ENCODE results near the gene ZC3H18.

ZC3H18 gene

DNA sequence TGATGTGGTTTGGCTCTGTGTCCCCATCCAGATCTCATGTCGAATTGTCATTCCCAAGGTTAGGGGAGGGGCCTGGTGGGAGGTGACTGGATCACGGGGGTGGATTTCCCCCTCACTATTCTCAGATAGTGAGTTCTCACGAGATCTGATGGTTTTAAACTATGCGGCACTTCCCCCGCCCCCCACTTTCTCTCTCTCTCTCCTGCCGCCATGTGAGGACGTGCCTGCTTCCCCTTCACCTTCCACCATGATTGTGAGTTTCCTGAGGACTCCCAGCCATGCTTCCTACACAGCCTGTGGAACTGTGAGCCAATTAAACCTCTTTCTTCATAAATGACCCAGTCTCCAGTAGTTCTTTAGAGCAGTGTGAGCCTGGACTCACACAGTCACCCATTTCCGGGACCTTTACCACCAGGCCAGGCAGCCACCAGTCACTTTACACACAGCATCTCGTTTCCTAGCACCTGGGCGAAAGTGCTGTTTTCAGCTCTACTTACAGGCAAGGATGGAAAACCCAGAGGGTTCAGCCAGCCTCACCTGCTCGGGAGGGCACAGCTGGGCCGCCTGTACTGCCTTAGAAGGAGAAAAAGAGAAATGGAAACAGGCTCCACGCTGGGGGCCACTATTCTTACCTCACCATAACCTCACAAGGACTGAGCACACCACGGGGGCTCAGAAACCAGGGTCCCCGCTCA lies 13.8 kb upstream of the ZC3H18 start:
- no peaks in the 10 kb centered on the region for H3K4me1 ChIP-seq (ENCODE audit: control insufficient read depth, low read depth, low read length)
- H3K79me1 ChIP-seq (ENCODE audit: low read length), result no peaks in the 10 kb centered on the region
- H3K4me2 ChIP-seq (ENCODE audit: low read length), result no peak overlapping the region
- H3K23ac ChIP-seq (ENCODE audit: low read length), result no peak overlapping the region
- no peak overlapping the region for H4K8ac ChIP-seq (ENCODE audit: low read depth, low read length)
- DNase-seq, result no peak
- WGBS (ENCODE audit: extremely low coverage, insufficient coverage, low lambda C conversion rate), result no CpG with 5 or more reads among the region's 15 CpGs
- no peak overlapping the region for H3K27ac ChIP-seq (ENCODE audit: low read depth, low read length)
- no peak overlapping the region for H3K9ac ChIP-seq (ENCODE audit: low read length)
- H3K4ac ChIP-seq (ENCODE audit: low read depth, low read length), result no peak overlapping the region
- no peaks in the 10 kb centered on the region for H3K27me3 ChIP-seq (ENCODE audit: insufficient read depth, low read length, poor library complexity)
- no peak overlapping the region for H2BK15ac ChIP-seq (replicated peaks; ENCODE audit: low read depth)
- no peak overlapping the region for H3K4me3 ChIP-seq (ENCODE audit: low read length)
- H3K79me2 ChIP-seq (ENCODE audit: control insufficient read depth, insufficient read depth, low read length), result no peaks in the 10 kb centered on the region
- no peak overlapping the region for H3K56ac ChIP-seq (ENCODE audit: low read length)
- H2BK120ac ChIP-seq (ENCODE audit: low read depth, low read length), result no peak overlapping the region
- no peak overlapping the region for H4K5ac ChIP-seq (ENCODE audit: low read length)
- H2BK5ac ChIP-seq (ENCODE audit: low read length), result no peak overlapping the region
- no peak overlapping the region for H3K18ac ChIP-seq (ENCODE audit: low read length)
- H3K36me3 ChIP-seq (ENCODE audit: control insufficient read depth, insufficient read depth, low read length), result no peaks in the 10 kb centered on the region
- H2AK5ac ChIP-seq (ENCODE audit: low read length), result no peak overlapping the region

GRCh38 chr16:88558457-88559442 lies 11.5 kb upstream of the ZC3H18 start:
- Histone ChIP-seq H4K5ac (ENCODE audit: low read length) (no peak overlapping the region), H3K4me2 (ENCODE audit: low read length) (no peak overlapping the region), H3K4me3 (ENCODE audit: low read length) (no peak overlapping the region), H3K36me3 (ENCODE audit: control insufficient read depth, insufficient read depth, low read length) (no peaks in the 10 kb centered on the region), H3K4ac (ENCODE audit: low read depth, low read length) (no peak overlapping the region), H2AK5ac (ENCODE audit: low read length) (no peak overlapping the region), H3K9ac (ENCODE audit: low read length) (no peak overlapping the region), H2BK5ac (ENCODE audit: low read length) (no peak overlapping the region), H3K18ac (ENCODE audit: low read length) (no peak overlapping the region), H3K27ac (ENCODE audit: low read depth, low read length) (no peak overlapping the region), H2BK15ac (replicated peaks; ENCODE audit: low read depth) (no peak overlapping the region), H3K4me1 (ENCODE audit: control insufficient read depth, low read depth, low read length) (no peaks in the 10 kb centered on the region), H3K79me2 (ENCODE audit: control insufficient read depth, insufficient read depth, low read length) (no peaks in the 10 kb centered on the region), H3K56ac (ENCODE audit: low read length) (no peak overlapping the region), H3K79me1 (ENCODE audit: low read length) (no peaks in the 10 kb centered on the region), H4K8ac (ENCODE audit: low read depth, low read length) (no peak overlapping the region), H3K23ac (ENCODE audit: low read length) (no peak overlapping the region), H3K27me3 (ENCODE audit: insufficient read depth, low read length, poor library complexity) (no peaks in the 10 kb centered on the region), H2BK120ac (ENCODE audit: low read depth, low read length) (no peak overlapping the region)
- WGBS (ENCODE audit: extremely low coverage, insufficient coverage, low lambda C conversion rate), result no CpG with 5 or more reads among the region's 45 CpGs
- DNase-seq, result peak; percentile 73

DNA sequence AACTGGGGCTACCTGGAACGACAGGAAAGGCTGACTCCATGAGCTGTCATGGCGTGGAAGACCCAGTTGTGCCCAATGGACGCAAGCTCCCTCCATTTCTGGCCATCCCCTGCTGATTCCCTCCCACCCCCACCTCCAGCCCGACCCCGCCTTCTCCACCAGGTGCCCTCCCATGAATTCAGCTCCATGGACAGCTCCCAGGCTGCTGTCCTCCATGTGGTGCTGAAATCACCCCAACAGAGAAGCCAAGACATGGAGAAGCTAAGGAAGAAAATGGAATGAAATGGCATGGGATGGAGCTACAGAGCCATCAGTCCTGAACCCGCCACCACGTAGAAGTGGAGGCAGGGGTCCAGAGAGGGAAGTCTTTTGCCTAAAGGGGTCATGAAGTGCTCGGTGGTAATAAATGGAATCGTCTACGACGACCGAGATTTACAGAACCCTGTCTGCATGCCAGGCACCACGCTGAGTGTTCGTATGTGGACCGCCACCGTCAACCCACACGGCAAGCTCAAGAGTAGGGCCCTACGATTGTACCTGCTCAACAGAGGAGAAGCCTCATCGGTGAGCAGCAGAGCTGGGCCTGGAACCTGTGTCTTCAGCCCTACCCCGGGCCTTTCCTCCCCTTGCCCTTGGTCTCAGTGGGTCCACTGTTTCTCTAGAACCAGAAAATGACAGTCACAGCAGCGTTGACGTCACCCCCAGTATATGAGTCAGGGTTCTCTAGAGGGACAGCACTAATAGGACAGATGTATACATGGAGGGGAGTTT lies 9.3 kb upstream of the ZC3H18 start:
- H3K9ac ChIP-seq (ENCODE audit: low read length), result no peak overlapping the region
- no peak overlapping the region for H3K23ac ChIP-seq (ENCODE audit: low read length)
- H4K5ac ChIP-seq (ENCODE audit: low read length), result no peak overlapping the region
- no peak overlapping the region for H3K4ac ChIP-seq (ENCODE audit: low read depth, low read length)
- H2BK5ac ChIP-seq (ENCODE audit: low read length), result no peak overlapping the region
- H2AK5ac ChIP-seq (ENCODE audit: low read length), result no peak overlapping the region
- no peaks in the 10 kb centered on the region for H3K36me3 ChIP-seq (ENCODE audit: control insufficient read depth, insufficient read depth, low read length)
- H3K18ac ChIP-seq (ENCODE audit: low read length), result no peak overlapping the region
- no peak overlapping the region for H3K56ac ChIP-seq (ENCODE audit: low read length)
- no peak overlapping the region for H2BK120ac ChIP-seq (ENCODE audit: low read depth, low read length)
- H3K79me1 ChIP-seq (ENCODE audit: low read length), result no peaks in the 10 kb centered on the region
- no CpG with 5 or more reads among the region's 22 CpGs for WGBS (ENCODE audit: extremely low coverage, insufficient coverage, low lambda C conversion rate)
- no peaks in the 10 kb centered on the region for H3K4me1 ChIP-seq (ENCODE audit: control insufficient read depth, low read depth, low read length)
- H4K8ac ChIP-seq (ENCODE audit: low read depth, low read length), result no peak overlapping the region
- no peak overlapping the region for H3K4me3 ChIP-seq (ENCODE audit: low read length)
- H3K27ac ChIP-seq (ENCODE audit: low read depth, low read length), result no peak overlapping the region
- no peak overlapping the region for H3K4me2 ChIP-seq (ENCODE audit: low read length)
- no peaks in the 10 kb centered on the region for H3K27me3 ChIP-seq (ENCODE audit: insufficient read depth, low read length, poor library complexity)
- DNase-seq, result peak; percentile 77
- no peak overlapping the region for H2BK15ac ChIP-seq (replicated peaks; ENCODE audit: low read depth)
- H3K79me2 ChIP-seq (ENCODE audit: control insufficient read depth, insufficient read depth, low read length), result no peaks in the 10 kb centered on the region

- H3K36me3 ChIP-seq (ENCODE audit: control insufficient read depth, insufficient read depth, low read length), result no peaks in the 10 kb centered on the region
- H4K8ac ChIP-seq (ENCODE audit: low read depth, low read length), result no peak overlapping the region
- H2BK5ac ChIP-seq (ENCODE audit: low read length), result no peak overlapping the region
- no peak overlapping the region for H3K4me3 ChIP-seq (ENCODE audit: low read length)
- no peak overlapping the region for H3K27ac ChIP-seq (ENCODE audit: low read depth, low read length)
- no peak overlapping the region for H3K18ac ChIP-seq (ENCODE audit: low read length)
- H2AK5ac ChIP-seq (ENCODE audit: low read length), result no peak overlapping the region
- no peak overlapping the region for H3K9ac ChIP-seq (ENCODE audit: low read length)
- no peak overlapping the region for H3K56ac ChIP-seq (ENCODE audit: low read length)
- no CpG with 5 or more reads among the region's 24 CpGs for WGBS (ENCODE audit: extremely low coverage, insufficient coverage, low lambda C conversion rate)
- no peaks in the 10 kb centered on the region for H3K79me1 ChIP-seq (ENCODE audit: low read length)
- no peaks in the 10 kb centered on the region for H3K4me1 ChIP-seq (ENCODE audit: control insufficient read depth, low read depth, low read length)
- no peak overlapping the region for H3K23ac ChIP-seq (ENCODE audit: low read length)
- H3K4ac ChIP-seq (ENCODE audit: low read depth, low read length), result no peak overlapping the region
- H3K4me2 ChIP-seq (ENCODE audit: low read length), result no peak overlapping the region
- H2BK120ac ChIP-seq (ENCODE audit: low read depth, low read length), result no peak overlapping the region
- DNase-seq, result peak; percentile 53
- H3K79me2 ChIP-seq (ENCODE audit: control insufficient read depth, insufficient read depth, low read length), result no peaks in the 10 kb centered on the region
- H4K5ac ChIP-seq (ENCODE audit: low read length), result no peak overlapping the region
- H3K27me3 ChIP-seq (ENCODE audit: insufficient read depth, low read length, poor library complexity), result no peaks in the 10 kb centered on the region
- H2BK15ac ChIP-seq (replicated peaks; ENCODE audit: low read depth), result no peak overlapping the region
Measured at GRCh38 chr16:88561485-88562359, 8.5 kb upstream of the ZC3H18 start.

- Histone ChIP-seq H3K18ac (ENCODE audit: low read length) (no peak overlapping the region), H2BK15ac (replicated peaks; ENCODE audit: low read depth) (no peak overlapping the region), H3K4me3 (ENCODE audit: low read length) (no peak overlapping the region), H3K36me3 (ENCODE audit: control insufficient read depth, insufficient read depth, low read length) (no peaks in the 10 kb centered on the region), H4K8ac (ENCODE audit: low read depth, low read length) (no peak overlapping the region), H3K79me2 (ENCODE audit: control insufficient read depth, insufficient read depth, low read length) (peaks cover 6% of the 10 kb centered on the region), H3K4me2 (ENCODE audit: low read length) (no peak overlapping the region), H3K27ac (ENCODE audit: low read depth, low read length) (no peak overlapping the region), H3K9ac (ENCODE audit: low read length) (no peak overlapping the region), H3K4me1 (ENCODE audit: control insufficient read depth, low read depth, low read length) (peaks cover 4% of the 10 kb centered on the region), H3K27me3 (ENCODE audit: insufficient read depth, low read length, poor library complexity) (no peaks in the 10 kb centered on the region), H3K79me1 (ENCODE audit: low read length) (peaks cover 4% of the 10 kb centered on the region), H3K23ac (ENCODE audit: low read length) (no peak overlapping the region), H2BK120ac (ENCODE audit: low read depth, low read length) (no peak overlapping the region), H3K56ac (ENCODE audit: low read length) (no peak overlapping the region), H2BK5ac (ENCODE audit: low read length) (no peak overlapping the region), H4K5ac (ENCODE audit: low read length) (no peak overlapping the region), H3K4ac (ENCODE audit: low read depth, low read length) (no peak overlapping the region), H2AK5ac (ENCODE audit: low read length) (no peak overlapping the region)
- DNase-seq, result peak; percentile 69
- WGBS (ENCODE audit: extremely low coverage, insufficient coverage, low lambda C conversion rate), result no CpG with 5 or more reads among the region's 6 CpGs
Measured at GRCh38 chr16:88566158-88566557, 4.0 kb upstream of the ZC3H18 start.
